ENCODE data around the gene LGALS7.
"Not testable (repeated sequence)": the region's sequence is repeated elsewhere in the genome, so short reads cannot be mapped to it uniquely, and the experiment has no call there.

The LGALS7 gene

GRCh38 chr19:38797781-38798180 lies 24.5 kb upstream of the LGALS7 start:
- DNase-seq, result not testable (repeated sequence)

DNA sequence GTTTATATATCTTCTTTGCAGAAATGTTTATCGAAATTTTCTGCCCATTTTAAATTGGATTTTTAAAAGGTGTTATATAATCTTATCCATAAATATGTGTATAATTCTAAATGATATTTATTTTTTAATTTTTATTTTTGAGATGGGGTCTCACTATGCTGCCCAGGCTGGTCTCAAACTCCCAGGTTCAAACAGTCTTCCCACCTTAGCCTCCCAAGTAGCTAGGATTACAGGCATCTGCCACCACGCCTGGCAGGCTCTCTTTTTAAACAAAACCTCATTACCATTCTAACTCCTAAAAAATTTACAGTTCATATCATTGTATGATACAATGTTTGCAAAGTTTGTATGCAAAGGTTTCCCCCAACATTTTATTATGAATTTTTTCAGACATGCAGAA lies 22.8 kb upstream of the LGALS7 start:
- no peak for DNase-seq

DNA sequence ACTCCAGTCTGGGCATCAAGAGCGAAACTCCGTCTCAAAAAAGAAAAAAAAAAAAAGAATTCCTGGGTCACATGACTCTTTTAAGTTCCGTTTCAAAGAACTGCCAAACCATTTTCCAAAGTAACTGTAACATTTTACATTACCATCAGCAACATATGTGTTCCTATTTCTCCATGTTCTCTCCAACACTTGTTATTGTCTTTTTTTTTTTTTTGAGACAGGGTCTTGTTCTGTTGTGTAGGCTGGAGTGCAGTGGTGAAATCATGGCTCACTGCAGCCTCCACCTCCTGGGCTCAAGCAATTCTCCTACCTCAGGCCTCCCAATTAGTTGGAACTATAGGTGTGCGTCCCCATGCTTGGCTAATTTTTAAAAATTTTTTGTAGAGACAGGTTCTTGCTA lies 22.2 kb upstream of the LGALS7 start:
- no peak for DNase-seq

- DNase-seq, result no peak
These were observed 20.4 kb upstream of the LGALS7 start for GRCh38 chr19:38793671-38794070.

- no peak for DNase-seq
These were observed 19.9 kb upstream of the LGALS7 start for GRCh38 chr19:38793177-38793576.

GRCh38 chr19:38792250-38793111 lies 19.2 kb upstream of the LGALS7 start:
- DNase-seq, result no peak

- not testable (repeated sequence) for DNase-seq
These were observed 18.2 kb upstream of the LGALS7 start for GRCh38 chr19:38791451-38792064.

- DNase-seq, result not testable (repeated sequence)
These were observed 17.4 kb upstream of the LGALS7 start for GRCh38 chr19:38790507-38791403.

DNA sequence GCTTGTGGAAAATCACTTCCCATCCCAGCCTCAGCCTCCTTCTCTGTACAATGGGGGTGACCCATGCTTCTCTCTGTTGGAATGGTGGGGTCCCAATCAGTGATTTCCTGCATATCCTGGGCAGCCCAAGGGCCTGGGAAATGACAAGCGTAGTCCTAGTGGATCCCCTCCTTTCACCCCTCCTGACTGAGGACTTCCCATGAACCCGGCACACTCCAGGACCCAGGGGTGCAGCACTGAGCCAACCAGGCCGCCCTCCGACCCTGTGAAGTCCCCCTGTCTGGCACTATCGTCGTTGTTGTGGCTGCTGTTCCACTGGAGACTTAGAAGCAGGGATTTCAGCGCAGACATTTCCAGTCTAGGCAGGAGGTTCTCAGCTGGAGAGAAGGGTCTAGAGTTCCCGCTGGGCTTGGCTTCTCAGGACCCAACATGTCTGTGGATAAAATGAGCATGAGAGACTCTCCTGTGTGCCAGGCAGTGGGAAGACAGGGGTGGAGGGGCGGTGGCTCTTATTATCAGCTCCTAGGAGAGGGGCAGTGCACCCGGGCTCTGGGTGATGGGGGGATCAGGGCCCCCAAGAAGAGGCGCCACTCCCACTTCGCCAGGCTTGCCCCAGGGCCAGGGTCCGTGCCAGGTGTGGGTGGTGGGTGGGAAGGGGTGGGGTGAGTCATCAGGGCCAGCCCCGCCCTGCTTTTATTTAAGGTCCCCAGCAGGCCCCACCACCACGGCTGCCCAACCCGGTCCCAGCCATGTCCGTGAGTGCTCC lies 15.3 kb upstream of the LGALS7 start, which contains the start of gene LGALS7B:
TSS of gene LGALS7B (plus strand) at position 723 of the 766 bp plus-strand sequence. CDS start at position 750, 27 bp downstream.
- no peak for DNase-seq

DNA sequence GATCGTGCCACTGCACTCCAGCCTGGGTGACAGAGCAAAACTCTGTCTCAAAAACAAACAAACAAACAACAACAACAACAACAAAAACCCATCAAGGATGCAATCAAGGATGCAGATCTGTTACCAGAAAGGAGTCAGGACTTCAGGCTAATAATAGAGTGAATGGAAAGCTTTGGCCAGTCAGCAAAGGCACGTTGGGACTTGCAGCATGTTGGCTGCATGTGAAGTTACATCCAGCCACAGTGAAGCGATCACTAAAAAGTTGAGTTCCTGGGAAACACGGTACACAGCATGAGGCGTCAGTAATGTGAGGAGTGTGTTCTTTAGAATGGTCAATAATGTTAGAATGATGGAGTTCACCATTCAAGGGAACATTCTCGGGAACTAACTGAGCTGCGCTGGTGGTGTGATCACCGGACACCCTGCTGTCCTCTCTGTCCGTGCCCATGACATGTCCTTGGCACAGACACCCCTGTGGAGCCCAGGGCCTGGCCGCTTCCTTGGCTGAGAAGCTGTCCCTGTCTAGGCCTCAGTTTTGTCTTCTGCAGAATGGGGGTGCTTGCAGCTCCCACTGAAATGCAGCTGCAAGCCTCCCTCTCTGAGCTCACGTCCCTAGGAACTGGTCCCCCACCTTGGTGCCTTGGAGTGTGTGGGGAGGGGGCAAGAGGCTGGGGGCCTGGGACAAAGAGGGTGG lies 13.4 kb upstream of the LGALS7 start:
- no peak for DNase-seq

GRCh38 chr19:38786061-38786460 lies 12.7 kb upstream of the LGALS7 start:
- not testable (repeated sequence) for DNase-seq

GRCh38 chr19:38785187-38785699 lies 11.9 kb upstream of the LGALS7 start:
- DNase-seq, result no peak

DNA sequence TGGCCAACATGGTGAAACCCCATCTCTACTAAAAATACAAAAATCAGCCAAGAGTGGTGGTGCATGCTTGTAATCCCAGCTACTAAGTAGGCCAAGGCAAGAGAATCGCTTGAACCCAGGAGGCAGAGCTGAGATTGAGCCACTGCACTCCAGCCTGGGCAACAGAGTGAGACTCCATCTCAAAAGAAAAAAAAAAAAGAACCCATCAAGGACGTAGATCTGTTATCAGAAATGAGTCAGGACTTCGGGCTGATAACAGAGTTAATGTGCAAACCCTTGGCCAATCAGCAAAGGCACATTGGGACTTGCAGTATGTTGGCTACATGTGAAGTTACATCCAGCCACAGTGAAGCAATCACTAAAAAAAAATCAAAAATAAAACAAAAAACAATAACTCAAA lies 10.9 kb upstream of the LGALS7 start:
- DNase-seq, result no peak

DNA sequence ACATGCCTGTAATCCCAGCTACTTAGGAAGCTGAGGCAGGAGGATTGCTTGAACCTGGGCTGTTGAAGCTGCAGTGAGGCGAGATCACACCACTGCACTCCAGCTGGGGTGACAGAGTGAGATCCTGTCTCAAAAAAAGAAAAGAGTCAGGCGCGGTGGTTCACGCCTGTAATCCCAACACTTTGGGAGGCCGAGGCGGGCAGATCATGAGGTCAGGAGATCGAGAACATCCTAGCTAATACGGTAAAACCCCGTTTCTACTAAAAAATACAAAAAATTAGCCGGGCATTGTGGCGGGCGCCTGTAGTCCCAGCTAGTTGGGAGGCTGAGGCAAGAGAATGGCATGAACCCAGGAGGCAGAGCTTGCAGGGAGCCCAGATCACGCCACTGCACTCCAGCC lies 8.9 kb upstream of the LGALS7 start:
- DNase-seq, result not testable (repeated sequence)

- no peak for DNase-seq
These were observed 7.7 kb upstream of the LGALS7 start for GRCh38 chr19:38781058-38781457.

DNA sequence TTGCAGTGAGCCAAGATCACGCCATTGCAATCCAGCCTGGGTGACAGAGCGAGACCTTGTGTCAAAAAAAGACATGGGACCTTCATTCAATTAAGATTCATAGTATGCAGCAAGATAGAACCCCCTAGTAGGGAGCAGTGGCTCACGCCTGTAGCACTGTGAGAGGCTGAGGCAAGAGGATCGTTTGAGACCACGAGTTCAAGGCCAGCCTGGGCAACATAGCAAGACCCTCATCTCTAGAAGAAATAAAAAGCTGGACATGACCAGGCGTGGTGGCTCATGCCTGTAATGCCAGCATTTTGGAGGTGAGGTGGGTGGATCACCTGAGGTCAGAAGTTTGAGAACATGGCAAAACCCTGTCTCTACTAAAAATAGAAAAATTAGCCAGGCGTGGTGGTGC lies 7.1 kb upstream of the LGALS7 start:
- no peak for DNase-seq

GRCh38 chr19:38778733-38779132 lies 5.4 kb upstream of the LGALS7 start:
- no peak for DNase-seq

DNA sequence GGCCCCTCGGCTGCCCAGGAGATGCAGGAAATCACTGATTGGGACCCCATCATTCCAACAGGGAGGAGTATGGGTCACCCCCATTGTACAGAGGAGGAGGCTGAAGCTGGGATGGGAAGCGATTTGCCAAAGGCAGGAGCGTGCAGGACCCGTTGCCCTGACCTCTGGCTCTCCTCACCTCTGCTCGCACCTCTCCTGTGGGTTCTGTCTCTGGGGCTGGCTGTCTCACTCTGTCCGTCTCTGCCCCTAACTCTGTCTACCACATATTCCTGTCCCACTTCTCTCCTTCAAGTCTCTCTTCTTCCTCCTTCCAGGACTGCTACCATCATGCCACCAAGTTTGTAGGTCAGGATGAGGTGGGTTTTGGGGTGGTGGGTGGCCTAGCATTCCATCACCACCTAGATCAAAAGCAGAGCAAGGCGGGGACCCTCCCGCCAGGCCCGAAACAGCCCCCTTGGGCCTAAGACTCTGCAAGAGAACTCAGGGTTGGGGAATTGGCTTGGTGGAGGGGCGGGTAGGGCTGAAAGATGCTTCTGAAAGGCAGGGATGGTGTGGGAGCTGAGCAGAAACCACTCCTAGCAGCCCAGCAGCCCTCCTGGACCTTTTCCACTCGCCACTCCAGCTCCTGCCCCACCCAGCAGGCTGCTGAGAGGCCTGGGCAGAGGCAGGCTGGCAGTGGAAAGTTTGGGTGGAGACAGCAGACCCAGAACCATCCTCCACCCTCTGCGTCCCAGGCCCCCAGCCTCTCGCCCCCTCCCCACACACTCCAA lies 1.0 kb upstream of the LGALS7 start:
- no peak for DNase-seq

GRCh38 chr19:38771569-38771968 lies 1.7 kb downstream of the LGALS7 start:
- not testable (repeated sequence) for DNase-seq

DNA sequence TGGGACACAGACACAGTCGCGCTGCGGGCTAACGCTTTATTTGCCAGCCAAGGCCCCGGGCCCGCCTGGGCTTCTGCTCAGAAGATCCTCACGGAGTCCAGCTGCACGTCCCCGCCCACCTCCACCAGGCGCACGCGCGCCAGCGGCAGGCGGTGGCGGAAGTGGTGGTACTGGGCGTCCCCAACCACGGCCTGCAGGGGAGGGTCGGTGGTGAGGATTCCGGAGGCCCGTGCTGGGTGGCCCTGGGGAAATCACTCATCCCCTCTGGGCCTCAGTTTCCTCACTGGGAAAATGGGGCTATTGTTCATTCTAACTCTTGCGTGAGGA lies 2.4 kb downstream of the LGALS7 start:
- DNase-seq, result not testable (repeated sequence)
